ENCODE results near the gene PRKAA2. TPM values are rescaled to one million over a fixed set of nuclear protein-coding genes. Genes with fewer than 3 reads are reported as not detected.

The PRKAA2 gene
- total and polyA plus RNA-seq, 2 of the 4 experiments (the other 2 are of a cell fraction) = 0.72 to 1.4 TPM

DNA sequence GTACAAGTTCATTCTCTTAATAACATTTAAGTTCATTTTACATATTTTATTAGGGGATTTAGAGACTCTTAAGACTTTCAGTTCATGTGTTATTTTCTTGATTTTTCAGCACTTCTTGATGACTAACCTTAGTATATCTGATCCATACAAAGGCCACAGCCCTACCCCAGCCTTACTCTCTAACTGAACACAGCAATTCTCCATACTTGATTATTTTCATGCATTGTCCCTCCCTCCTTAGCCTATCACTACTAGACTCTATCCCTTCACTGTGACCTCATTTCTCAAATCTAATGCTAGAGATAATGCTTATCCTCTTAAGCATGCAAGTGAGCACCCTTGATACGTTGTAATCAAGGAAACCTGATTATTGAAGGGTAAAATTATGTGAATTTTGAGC, 15.2 kb downstream of the PRKAA2 start:
- POLR2A ChIA-PET (ENCODE audit: unreplicated experiment) = no interaction called here
- Histone ChIP-seq H3K79me1 (ENCODE audit: low read depth in 1 of 2, low read length in 2 of 2) (no peaks in the 10 kb centered on the region), H4K8ac (ENCODE audit: low read depth in 2 of 2, low read length in 2 of 2) (no peak overlapping the region), H2BK120ac (ENCODE audit: low read depth, low read length) (no peak overlapping the region), H3K23ac (ENCODE audit: low read depth, low read length) (no peak overlapping the region), H2BK20ac (ENCODE audit: low read depth, low read length) (no peak overlapping the region), H3K4me3 (ENCODE audit: insufficient read depth, low read depth, low read length) (no peak overlapping the region), H3K9me1 (ENCODE audit: insufficient read depth, low read length) (no peaks in the 10 kb centered on the region), H3K9ac (ENCODE audit: low read depth, low read length) (no peak overlapping the region), H3K27me3 (ENCODE audit: control insufficient read depth, insufficient read depth, low read length) (no peaks in the 10 kb centered on the region), H2BK5ac (ENCODE audit: low read depth, low read length, poor library complexity, severe bottlenecking) (no peak overlapping the region), H4K91ac (ENCODE audit: insufficient read depth, low read depth, low read length) (no peak overlapping the region), H2AFZ (replicated peaks; ENCODE audit: low read length, poor library complexity) (no peak overlapping the region), H3K4me2 (ENCODE audit: low read depth, low read length) (no peak overlapping the region), H4K5ac (ENCODE audit: low read depth, low read length) (no peak overlapping the region), H2AK9ac (replicated peaks; ENCODE audit: low read depth, low read length, poor library complexity) (no peak overlapping the region), H3K36me3 (ENCODE audit: control insufficient read depth, insufficient read depth, low read length) (no peaks in the 10 kb centered on the region), H2AK5ac (ENCODE audit: low read depth, low read length) (no peak overlapping the region), H3K56ac (ENCODE audit: extremely low read depth, insufficient read depth, low read length) (no peak overlapping the region), H3K4me1 (ENCODE audit: control insufficient read depth, insufficient read depth, low read length) (no peaks in the 10 kb centered on the region), H3K9me3 (ENCODE audit: control insufficient read depth, insufficient read depth, low read length) (peaks cover 11% of the 10 kb centered on the region; the same call in 1 of the 2 replicates), H3K14ac (replicated peaks; ENCODE audit: low read depth, low read length) (no peak overlapping the region), H4K20me1 (ENCODE audit: insufficient read depth, low read length) (no peaks in the 10 kb centered on the region), H3K4ac (ENCODE audit: low read depth, low read length) (no peak overlapping the region), H3K27ac (ENCODE audit: insufficient read depth, low read length) (no peak overlapping the region), H3K18ac (ENCODE audit: low read depth, low read length) (no peak overlapping the region), H2BK15ac (ENCODE audit: low read depth, low read length) (no peak overlapping the region)
- intact Hi-C loops (cut with micrococcal nuclease) (no loop called here), in situ Hi-C loops (cut with MboI; ENCODE audit: low sequenced_read_pairs) (no loop called here), dilution Hi-C loops (cut with HindIII; ENCODE audit: low sequenced_read_pairs, unreplicated experiment) (no loop called here)
- no CpG with 5 or more reads among the region's 1 CpG for WGBS, 2 experiments (ENCODE audit: extremely low coverage in 2 of 2, insufficient read length in 1 of 2)
- TF ChIP-seq, protein P1, sequence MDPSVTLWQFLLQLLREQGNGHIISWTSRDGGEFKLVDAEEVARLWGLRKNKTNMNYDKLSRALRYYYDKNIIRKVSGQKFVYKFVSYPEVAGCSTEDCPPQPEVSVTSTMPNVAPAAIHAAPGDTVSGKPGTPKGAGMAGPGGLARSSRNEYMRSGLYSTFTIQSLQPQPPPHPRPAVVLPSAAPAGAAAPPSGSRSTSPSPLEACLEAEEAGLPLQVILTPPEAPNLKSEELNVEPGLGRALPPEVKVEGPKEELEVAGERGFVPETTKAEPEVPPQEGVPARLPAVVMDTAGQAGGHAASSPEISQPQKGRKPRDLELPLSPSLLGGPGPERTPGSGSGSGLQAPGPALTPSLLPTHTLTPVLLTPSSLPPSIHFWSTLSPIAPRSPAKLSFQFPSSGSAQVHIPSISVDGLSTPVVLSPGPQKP (IDR thresholded peaks at IDR 0.05; ENCODE audit: borderline replicate concordance, low read depth, low read length) = no peak
- TF ChIP-seq RAD21 (IDR thresholded peaks at IDR 0.05; ENCODE audit: low read length) = no peak
- TF ChIP-seq CEBPB (IDR thresholded peaks at IDR 0.05; ENCODE audit: low read depth, low read length) = no peak
- TF ChIP-seq MAZ (IDR thresholded peaks at IDR 0.05; ENCODE audit: borderline replicate concordance, low read depth, low read length) = no peak
- TF ChIP-seq SMC3 (IDR thresholded peaks at IDR 0.05; ENCODE audit: low read depth, low read length) = no peak
- TF ChIP-seq BHLHE40 (IDR thresholded peaks at IDR 0.05; ENCODE audit: low read depth, low read length) = no peak
- no peak for TF ChIP-seq CHD1 (IDR thresholded peaks at IDR 0.05; ENCODE audit: low read depth, low read length)
- TF ChIP-seq FOS (IDR thresholded peaks at IDR 0.05; ENCODE audit: low read depth, low read length) = no peak
- no peak for TF ChIP-seq USF2 (IDR thresholded peaks at IDR 0.05; ENCODE audit: low read depth, low read length)
- TF ChIP-seq RCOR1 (IDR thresholded peaks at IDR 0.05; ENCODE audit: insufficient replicate concordance, low read length) = no peak
- TF ChIP-seq MAFK (IDR thresholded peaks at IDR 0.05; ENCODE audit: low read depth, low read length) = no peak
- no peak for TF ChIP-seq RFX5 (IDR thresholded peaks at IDR 0.05; ENCODE audit: low read depth, low read length)
- TF ChIP-seq MXI1 (IDR thresholded peaks at IDR 0.05; ENCODE audit: borderline replicate concordance, low read depth, low read length) = no peak
- no peak for TF ChIP-seq NFE2L2 (IDR thresholded peaks at IDR 0.05; ENCODE audit: low read depth, low read length)
- TF ChIP-seq, protein P2, sequence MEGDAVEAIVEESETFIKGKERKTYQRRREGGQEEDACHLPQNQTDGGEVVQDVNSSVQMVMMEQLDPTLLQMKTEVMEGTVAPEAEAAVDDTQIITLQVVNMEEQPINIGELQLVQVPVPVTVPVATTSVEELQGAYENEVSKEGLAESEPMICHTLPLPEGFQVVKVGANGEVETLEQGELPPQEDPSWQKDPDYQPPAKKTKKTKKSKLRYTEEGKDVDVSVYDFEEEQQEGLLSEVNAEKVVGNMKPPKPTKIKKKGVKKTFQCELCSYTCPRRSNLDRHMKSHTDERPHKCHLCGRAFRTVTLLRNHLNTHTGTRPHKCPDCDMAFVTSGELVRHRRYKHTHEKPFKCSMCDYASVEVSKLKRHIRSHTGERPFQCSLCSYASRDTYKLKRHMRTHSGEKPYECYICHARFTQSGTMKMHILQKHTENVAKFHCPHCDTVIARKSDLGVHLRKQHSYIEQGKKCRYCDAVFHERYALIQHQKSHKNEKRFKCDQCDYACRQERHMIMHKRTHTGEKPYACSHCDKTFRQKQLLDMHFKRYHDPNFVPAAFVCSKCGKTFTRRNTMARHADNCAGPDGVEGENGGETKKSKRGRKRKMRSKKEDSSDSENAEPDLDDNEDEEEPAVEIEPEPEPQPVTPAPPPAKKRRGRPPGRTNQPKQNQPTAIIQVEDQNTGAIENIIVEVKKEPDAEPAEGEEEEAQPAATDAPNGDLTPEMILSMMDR (conservative IDR thresholded peaks at IDR 0.05; ENCODE audit: low read depth, low read length) = no peak
- no peak for TF ChIP-seq POLR2A (IDR thresholded peaks at IDR 0.05; ENCODE audit: low read depth, low read length)
- no TSS peak for BruUV-seq (replicated peaks)
- DNase-seq = no peak
- ATAC-seq (ENCODE audit: low read depth) = no peak
- CTCF ChIA-PET = no interaction called here

Data from IMR-90 (cell line).